Islet precursor cell (in vitro differentiated cells): ENCODE results near the gene SNAP47.

Experiments used
- DNase-seq: peaks from one replicate; pipeline ENCODE4 v3.0.0-alpha.2; 2018

The SNAP47 gene

GRCh38 chr1:227753999-227754711 lies 18.9 kb downstream of the SNAP47 start:
- no peak for DNase-seq

GRCh38 chr1:227754958-227755357 lies 19.7 kb downstream of the SNAP47 start:
- DNase-seq = no peak

- no peak for DNase-seq
These were observed 21.1 kb downstream of the SNAP47 start for GRCh38 chr1:227756172-227756959.

GRCh38 chr1:227757781-227758180 lies 22.5 kb downstream of the SNAP47 start:
- no peak for DNase-seq

- DNase-seq = peak; percentile 69
These were observed 23.1 kb downstream of the SNAP47 start for GRCh38 chr1:227758366-227758765.

- peak; percentile 94 for DNase-seq
These were observed 24.4 kb downstream of the SNAP47 start for GRCh38 chr1:227759341-227760300.

GRCh38 chr1:227760377-227760776 lies 25.1 kb downstream of the SNAP47 start:
- no peak for DNase-seq

- DNase-seq = no peak
These were observed 26.5 kb downstream of the SNAP47 start for GRCh38 chr1:227761621-227762230.

GRCh38 chr1:227762231-227762911 lies 27.1 kb downstream of the SNAP47 start:
- DNase-seq = peak; percentile 95

- no peak for DNase-seq
These were observed 28.2 kb downstream of the SNAP47 start for GRCh38 chr1:227763246-227764018.

- DNase-seq = peak; percentile 98
These were observed 28.8 kb downstream of the SNAP47 start for GRCh38 chr1:227764019-227764391.

GRCh38 chr1:227765261-227766014 lies 30.2 kb downstream of the SNAP47 start:
- no peak for DNase-seq

- peak; percentile 86 for DNase-seq
These were observed 30.9 kb downstream of the SNAP47 start for GRCh38 chr1:227766015-227766634.

GRCh38 chr1:227766653-227767277 lies 31.5 kb downstream of the SNAP47 start:
- DNase-seq = no peak

GRCh38 chr1:227767401-227768124 lies 32.3 kb downstream of the SNAP47 start:
- no peak for DNase-seq

GRCh38 chr1:227768125-227768439 lies 32.8 kb downstream of the SNAP47 start:
- no peak for DNase-seq

GRCh38 chr1:227768640-227769039 lies 33.4 kb downstream of the SNAP47 start:
- no peak for DNase-seq

- DNase-seq = no peak
These were observed 34.1 kb downstream of the SNAP47 start for GRCh38 chr1:227769047-227769935.
